ENCODE data around the gene CHST9.

The CHST9 gene

GRCh38 chr18:27175914-27176313, 9.2 kb downstream of the CHST9 start:
- Histone ChIP-seq H3K27ac (ENCODE audit: low read depth, low read length, poor library complexity, severe bottlenecking) (no peak overlapping the region), H3K9me3 (ENCODE audit: low read length) (no peaks in the 10 kb centered on the region), H3K27me3 (ENCODE audit: insufficient read depth, low read length) (no peaks in the 10 kb centered on the region), H3F3A (ENCODE audit: insufficient read depth, low read length) (no peaks in the 10 kb centered on the region), H3K9ac (ENCODE audit: low read length) (no peak overlapping the region), H4K20me1 (ENCODE audit: insufficient read depth, low read length) (no peaks in the 10 kb centered on the region), H3K4me3 (ENCODE audit: low read depth, low read length, poor library complexity, severe bottlenecking) (no peak overlapping the region), H2AFZ (ENCODE audit: low read length) (no peak overlapping the region), H3K4me1 (ENCODE audit: insufficient read depth, low read length, severe bottlenecking) (no peaks in the 10 kb centered on the region), H3K9me2 (ENCODE audit: low read depth, low read length) (no peaks in the 10 kb centered on the region), H3K36me3 (ENCODE audit: insufficient read depth, low read length) (no peaks in the 10 kb centered on the region), H3K79me2 (ENCODE audit: insufficient read depth, low read length) (no peaks in the 10 kb centered on the region), H3K4me2 (ENCODE audit: low read length) (no peak overlapping the region)
- TF ChIP-seq CTCF (IDR thresholded peaks at IDR 0.05; ENCODE audit: low read length) = no peak
- no peak for TF ChIP-seq EZH2 (IDR thresholded peaks at IDR 0.05; ENCODE audit: borderline replicate concordance, low read length)

- H3K4me3 ChIP-seq (ENCODE audit: low read depth, low read length, poor library complexity, severe bottlenecking) = no peak overlapping the region
- H3K79me2 ChIP-seq (ENCODE audit: insufficient read depth, low read length) = no peaks in the 10 kb centered on the region
- no peak overlapping the region for H3K27ac ChIP-seq (ENCODE audit: low read depth, low read length, poor library complexity, severe bottlenecking)
- TF ChIP-seq CTCF (IDR thresholded peaks at IDR 0.05; ENCODE audit: low read length) (no peak), EZH2 (IDR thresholded peaks at IDR 0.05; ENCODE audit: borderline replicate concordance, low read length) (no peak)
- H3F3A ChIP-seq (ENCODE audit: insufficient read depth, low read length) = no peaks in the 10 kb centered on the region
- H3K27me3 ChIP-seq (ENCODE audit: insufficient read depth, low read length) = no peaks in the 10 kb centered on the region
- no peaks in the 10 kb centered on the region for H3K9me3 ChIP-seq (ENCODE audit: low read length)
- H3K36me3 ChIP-seq (ENCODE audit: insufficient read depth, low read length) = no peaks in the 10 kb centered on the region
- no peak overlapping the region for H3K4me2 ChIP-seq (ENCODE audit: low read length)
- H3K9ac ChIP-seq (ENCODE audit: low read length) = no peak overlapping the region
- no peak overlapping the region for H2AFZ ChIP-seq (ENCODE audit: low read length)
- H3K9me2 ChIP-seq (ENCODE audit: low read depth, low read length) = no peaks in the 10 kb centered on the region
- H3K4me1 ChIP-seq (ENCODE audit: insufficient read depth, low read length, severe bottlenecking) = no peaks in the 10 kb centered on the region
- no peaks in the 10 kb centered on the region for H4K20me1 ChIP-seq (ENCODE audit: insufficient read depth, low read length)
Measured at GRCh38 chr18:27175245-27175644, 9.9 kb downstream of the CHST9 start.

GRCh38 chr18:27171993-27172392, 13.1 kb downstream of the CHST9 start:
- no peak for TF ChIP-seq EZH2 (IDR thresholded peaks at IDR 0.05; ENCODE audit: borderline replicate concordance, low read length)
- TF ChIP-seq CTCF (IDR thresholded peaks at IDR 0.05; ENCODE audit: low read length) = no peak
- no peak overlapping the region for H2AFZ ChIP-seq (ENCODE audit: low read length)
- H3K9me2 ChIP-seq (ENCODE audit: low read depth, low read length) = no peaks in the 10 kb centered on the region

More at GRCh38 chr18:27171993-27172392, 13.1 kb downstream of the CHST9 start:
- Histone ChIP-seq H4K20me1 (ENCODE audit: insufficient read depth, low read length) (no peaks in the 10 kb centered on the region), H3K79me2 (ENCODE audit: insufficient read depth, low read length) (no peaks in the 10 kb centered on the region), H3K9ac (ENCODE audit: low read length) (no peak overlapping the region), H3K36me3 (ENCODE audit: insufficient read depth, low read length) (no peaks in the 10 kb centered on the region), H3K27ac (ENCODE audit: low read depth, low read length, poor library complexity, severe bottlenecking) (no peak overlapping the region), H3K9me3 (ENCODE audit: low read length) (no peaks in the 10 kb centered on the region), H3K4me3 (ENCODE audit: low read depth, low read length, poor library complexity, severe bottlenecking) (no peak overlapping the region), H3K4me2 (ENCODE audit: low read length) (no peak overlapping the region), H3F3A (ENCODE audit: insufficient read depth, low read length) (no peaks in the 10 kb centered on the region), H3K27me3 (ENCODE audit: insufficient read depth, low read length) (no peaks in the 10 kb centered on the region), H3K4me1 (ENCODE audit: insufficient read depth, low read length, severe bottlenecking) (no peaks in the 10 kb centered on the region)

All from OCI-LY1 (cell line).